ENCODE data around the gene C1orf198. TPM values are rescaled to one million over a fixed set of nuclear protein-coding genes. Genes with fewer than 3 reads are reported as not detected.
A peak's percentile ranks its signal among the peaks of the same experiment; 100 is the strongest.
"Not testable (repeated sequence)": the region's sequence is repeated elsewhere in the genome, so short reads cannot be mapped to it uniquely, and the experiment has no call there.

C1orf198 gene
- polyA plus RNA-seq, 1 experiment = 52.7 TPM

- POLR2A ChIA-PET = no interaction called here
Measured at GRCh38 chr1:230850547-230850946, 17.8 kb downstream of the C1orf198 start.

GRCh38 chr1:230849451-230850224 is 18.7 kb downstream of the C1orf198 start:
- DNase-seq (ENCODE audit: low read depth, low spot score) = peak; percentile 80
- CTCF ChIA-PET = interaction anchor here (0.5 kb wide), 1 partner anchor 295 kb away, joined by 3 read pairs; no protein-coding TSS in a partner anchor
- TF ChIP-seq, protein P1, sequence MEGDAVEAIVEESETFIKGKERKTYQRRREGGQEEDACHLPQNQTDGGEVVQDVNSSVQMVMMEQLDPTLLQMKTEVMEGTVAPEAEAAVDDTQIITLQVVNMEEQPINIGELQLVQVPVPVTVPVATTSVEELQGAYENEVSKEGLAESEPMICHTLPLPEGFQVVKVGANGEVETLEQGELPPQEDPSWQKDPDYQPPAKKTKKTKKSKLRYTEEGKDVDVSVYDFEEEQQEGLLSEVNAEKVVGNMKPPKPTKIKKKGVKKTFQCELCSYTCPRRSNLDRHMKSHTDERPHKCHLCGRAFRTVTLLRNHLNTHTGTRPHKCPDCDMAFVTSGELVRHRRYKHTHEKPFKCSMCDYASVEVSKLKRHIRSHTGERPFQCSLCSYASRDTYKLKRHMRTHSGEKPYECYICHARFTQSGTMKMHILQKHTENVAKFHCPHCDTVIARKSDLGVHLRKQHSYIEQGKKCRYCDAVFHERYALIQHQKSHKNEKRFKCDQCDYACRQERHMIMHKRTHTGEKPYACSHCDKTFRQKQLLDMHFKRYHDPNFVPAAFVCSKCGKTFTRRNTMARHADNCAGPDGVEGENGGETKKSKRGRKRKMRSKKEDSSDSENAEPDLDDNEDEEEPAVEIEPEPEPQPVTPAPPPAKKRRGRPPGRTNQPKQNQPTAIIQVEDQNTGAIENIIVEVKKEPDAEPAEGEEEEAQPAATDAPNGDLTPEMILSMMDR (IDR thresholded peaks at IDR 0.05; ENCODE audit: low read depth, low read length) = no peak
- POLR2A ChIA-PET = interaction anchor here (1.1 kb wide), 1 partner anchor 18 kb away, joined by 3 read pairs; no protein-coding TSS in a partner anchor
- peaks cover 7% of the 10 kb centered on the region for H3K9me3 ChIP-seq (ENCODE audit: control insufficient read depth, insufficient read depth, low read length)
- H3K27ac ChIP-seq (ENCODE audit: low read depth, low read length) = peak overlapping the region; percentile 73
- H3K27me3 ChIP-seq (ENCODE audit: control insufficient read depth, insufficient read depth, low read length) = no peaks in the 10 kb centered on the region
- 0 out of 2 replicates have a peak overlapping the region, but pooled peaks have one; percentile 10 for H3K4me3 ChIP-seq (ENCODE audit: low read depth, low read length)

More at GRCh38 chr1:230850547-230850946, 17.8 kb downstream of the C1orf198 start:
- no peak overlapping the region for H3K4me3 ChIP-seq (ENCODE audit: low read depth, low read length)
- peaks cover 7% of the 10 kb centered on the region for H3K9me3 ChIP-seq (ENCODE audit: control insufficient read depth, insufficient read depth, low read length)
- CTCF ChIA-PET = no interaction called here
- peak overlapping the region; percentile 65 for H3K27ac ChIP-seq (ENCODE audit: low read depth, low read length)
- DNase-seq (ENCODE audit: low read depth, low spot score) = no peak
- TF ChIP-seq, protein P1 (IDR thresholded peaks at IDR 0.05; ENCODE audit: low read depth, low read length) = no peak
- H3K27me3 ChIP-seq (ENCODE audit: control insufficient read depth, insufficient read depth, low read length) = no peaks in the 10 kb centered on the region

- Histone ChIP-seq H3K27ac (ENCODE audit: low read depth, low read length) (no peak overlapping the region), H3K27me3 (ENCODE audit: control insufficient read depth, insufficient read depth, low read length) (no peaks in the 10 kb centered on the region), H3K4me3 (ENCODE audit: low read depth, low read length) (no peak overlapping the region), H3K9me3 (ENCODE audit: control insufficient read depth, insufficient read depth, low read length) (peaks cover 6% of the 10 kb centered on the region)
- TF ChIP-seq, protein P1 (IDR thresholded peaks at IDR 0.05; ENCODE audit: low read depth, low read length) = no peak
- DNase-seq (ENCODE audit: low read depth, low spot score) = no peak
- CTCF ChIA-PET = interaction anchor here (0.6 to 1.8 kb wide), 4 partner anchors 68 to 206 kb away, joined by 4 to 5 read pairs (median 4); no protein-coding TSS in a partner anchor
- POLR2A ChIA-PET = interaction anchor here (0.6 to 0.8 kb wide), 2 partner anchors 10 to 689 kb away, joined by 3 read pairs; no protein-coding TSS in a partner anchor
Measured at GRCh38 chr1:230848235-230848634, 20.1 kb downstream of the C1orf198 start.

DNA sequence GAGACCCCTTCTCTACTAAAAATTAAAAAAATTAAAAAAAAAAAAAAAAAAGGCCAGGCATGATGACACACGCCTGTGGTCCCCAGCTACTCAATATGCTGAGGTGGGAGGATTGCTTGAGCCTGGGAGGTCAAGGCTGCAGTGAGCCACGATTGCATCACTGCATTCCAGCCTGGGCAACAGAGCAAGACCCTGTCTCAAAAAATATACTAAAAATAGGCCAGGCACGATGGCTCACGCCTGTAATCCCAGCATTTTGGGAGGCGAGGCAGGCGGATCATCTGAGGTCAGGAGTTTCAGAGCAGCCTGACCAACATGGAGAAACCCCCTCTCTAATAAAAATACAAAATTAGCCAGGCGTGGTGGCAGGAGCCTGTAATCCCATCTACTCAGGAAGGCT is 23.1 kb downstream of the C1orf198 start:
- H3K4me3 ChIP-seq (ENCODE audit: low read depth, low read length); H3K27ac ChIP-seq (ENCODE audit: low read depth, low read length); DNase-seq (ENCODE audit: low read depth, low spot score); H3K9me3 ChIP-seq (ENCODE audit: control insufficient read depth, insufficient read depth, low read length); H3K27me3 ChIP-seq (ENCODE audit: control insufficient read depth, insufficient read depth, low read length); CTCF ChIA-PET: not testable (repeated sequence)
- POLR2A ChIA-PET = interaction anchor here (0.7 kb wide), 1 partner anchor 608 kb away, joined by 3 read pairs; no protein-coding TSS in a partner anchor

DNA sequence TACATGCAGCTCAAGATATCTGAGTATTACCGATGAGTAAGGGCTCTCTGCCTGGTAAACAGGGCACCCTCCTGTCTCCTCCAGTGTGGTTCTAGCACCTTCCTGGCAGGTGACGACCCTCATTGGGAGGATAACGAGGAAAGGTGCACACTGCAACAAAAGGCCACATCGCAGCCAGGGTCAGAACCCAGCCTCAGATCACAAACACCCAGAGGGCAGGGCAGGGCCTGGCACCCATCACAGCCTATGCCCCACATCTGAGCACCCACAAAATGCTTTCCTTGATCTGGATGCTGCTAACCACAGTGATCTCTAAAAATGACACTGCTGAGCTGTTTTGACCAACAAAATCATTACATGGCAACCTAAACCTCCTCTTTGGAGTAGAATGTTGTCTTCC is 23.8 kb downstream of the C1orf198 start:
- POLR2A ChIA-PET = no interaction called here
- Histone ChIP-seq H3K27ac (ENCODE audit: low read depth, low read length) (no peak overlapping the region), H3K9me3 (ENCODE audit: control insufficient read depth, insufficient read depth, low read length) (no peaks in the 10 kb centered on the region; the same call in 1 of the 2 replicates), H3K27me3 (ENCODE audit: control insufficient read depth, insufficient read depth, low read length) (no peaks in the 10 kb centered on the region), H3K4me3 (ENCODE audit: low read depth, low read length) (no peak overlapping the region)
- CTCF ChIA-PET = no interaction called here
- DNase-seq (ENCODE audit: low read depth, low spot score) = no peak
- TF ChIP-seq, protein P1 (IDR thresholded peaks at IDR 0.05; ENCODE audit: low read depth, low read length) = no peak
